GM23248 (cell line): ENCODE data around the gene C11orf68. TPM values are rescaled to one million over a fixed set of nuclear protein-coding genes. Genes with fewer than 3 reads are reported as not detected.

Experiments
- DNase-seq: peaks from one replicate; pipeline ENCODE4 v3.0.0-alpha.2; 2015
- H2AFZ ChIP-seq: fragments of 200-600 bp; sonication (generic); 2 replicates; pipeline ENCODE4 v1.6.1; 2016; ENCODE audit warnings: antibody characterized with exemption
- H3F3A ChIP-seq: fragments of 200-600 bp; sonication (generic); 2 replicates; pipeline ENCODE4 v1.6.1; 2016; ENCODE audit warnings: mild to moderate bottlenecking, antibody characterized with exemption, mixed run types; ENCODE audit not compliant: insufficient read depth
- H3K27ac ChIP-seq: fragments of 200-600 bp; sonication (generic); 2 replicates; pipeline ENCODE4 v1.5.1; 2016; ENCODE audit warnings: mild to moderate bottlenecking
- H3K27me3 ChIP-seq: fragments of 200-600 bp; sonication (generic); replicated peaks from 2 replicates; pipeline ENCODE4 v1.6.1; 2016; ENCODE audit warnings: mild to moderate bottlenecking; ENCODE audit not compliant: insufficient read depth
- H3K36me3 ChIP-seq: fragments of 200-600 bp; sonication (generic); 2 replicates; pipeline ENCODE4 v1.6.1; 2016; ENCODE audit warnings: low read depth, mild to moderate bottlenecking
- H3K4me1 ChIP-seq: fragments of 200-600 bp; sonication (generic); 2 replicates; pipeline ENCODE4 v1.6.1; 2016; ENCODE audit warnings: mild to moderate bottlenecking; ENCODE audit not compliant: insufficient read depth
- H3K4me2 ChIP-seq: fragments of 200-600 bp; sonication (generic); one replicate; pipeline ENCODE4 v1.6.1; 2016; ENCODE audit warnings: mild to moderate bottlenecking; ENCODE audit not compliant: unreplicated experiment
- H3K4me3 ChIP-seq: fragments of 200-600 bp; sonication (generic); 2 replicates; pipeline ENCODE4 v1.5.1; 2016; ENCODE audit warnings: mild to moderate bottlenecking
- H3K79me2 ChIP-seq: fragments of 200-600 bp; sonication (generic); 2 replicates; pipeline ENCODE4 v1.6.1; 2016; ENCODE audit warnings: mild to moderate bottlenecking; ENCODE audit not compliant: insufficient read depth
- H3K9ac ChIP-seq: fragments of 200-600 bp; sonication (generic); 2 replicates; pipeline ENCODE4 v1.6.1; 2016; ENCODE audit warnings: mild to moderate bottlenecking
- H3K9me2 ChIP-seq: fragments of 200-600 bp; sonication (generic); 2 replicates; pipeline ENCODE4 v1.6.1; 2016; ENCODE audit warnings: mixed run types, mild to moderate bottlenecking, moderate library complexity; ENCODE audit not compliant: insufficient read depth
- H3K9me3 ChIP-seq: fragments of 200-600 bp; sonication (generic); one replicate; pipeline ENCODE4 v1.6.1; 2017; ENCODE audit warnings: low read depth
- H4K20me1 ChIP-seq: fragments of 200-600 bp; sonication (generic); 2 replicates; pipeline ENCODE4 v1.6.0; 2016; ENCODE audit not compliant: insufficient read depth
- EZH2 ChIP-seq: fragments of 200-600 bp; sonication (generic); IDR thresholded peaks from 2 replicates; pipeline ENCODE4 v1.6.1; 2018; ENCODE audit warnings: antibody characterized with exemption, mild to moderate bottlenecking; ENCODE audit not compliant: insufficient read depth, poor library complexity, severe bottlenecking
- EZH2phosphoT487 ChIP-seq: fragments of 200-600 bp; sonication (generic); IDR thresholded peaks from 2 replicates; pipeline ENCODE4 v1.6.1; 2018; ENCODE audit warnings: antibody characterized with exemption, moderate library complexity, mild to moderate bottlenecking, low read depth; ENCODE audit not compliant: insufficient read depth
- WGBS, 2 experiments: methylation state at CpG; one replicate each; pipeline ENCODE4 v1.1.6; 2015 to 2017; ENCODE audit warnings: low lambda C conversion rate in 2 of 2, low coverage in 1 of 2; ENCODE audit errors: missing lambda C conversion rate in 2 of 2; 5-methylcytosine and 5-hydroxymethylcytosine counted together
- in situ Hi-C: fragments of 300-500 bp; cut with MboI; formaldehyde crosslinking; loops from 2 replicates; pipeline ENCODE4 v1.15.0; 2020
- polyA plus RNA-seq: library from polyadenylated mRNA; unstranded; fragments of >200 nt; fragmentation: Nextera tagmentation; extraction: Ambion mirVana; gene quantifications from 2 replicates; pipeline ENCODE4 v1.2.1, GENCODE V29; 2016
- total RNA-seq: library from RNA; depleted of rRNA; stranded (reverse); fragments of >200 nt; shearing (Covaris generic); gene quantifications from 2 replicates; pipeline ENCODE4 v1.2.3, GENCODE V29; 2014

Gene C11orf68
- total and polyA plus RNA-seq, 2 experiments from 2014 or later: 50.5 to 91.5 TPM

DNA sequence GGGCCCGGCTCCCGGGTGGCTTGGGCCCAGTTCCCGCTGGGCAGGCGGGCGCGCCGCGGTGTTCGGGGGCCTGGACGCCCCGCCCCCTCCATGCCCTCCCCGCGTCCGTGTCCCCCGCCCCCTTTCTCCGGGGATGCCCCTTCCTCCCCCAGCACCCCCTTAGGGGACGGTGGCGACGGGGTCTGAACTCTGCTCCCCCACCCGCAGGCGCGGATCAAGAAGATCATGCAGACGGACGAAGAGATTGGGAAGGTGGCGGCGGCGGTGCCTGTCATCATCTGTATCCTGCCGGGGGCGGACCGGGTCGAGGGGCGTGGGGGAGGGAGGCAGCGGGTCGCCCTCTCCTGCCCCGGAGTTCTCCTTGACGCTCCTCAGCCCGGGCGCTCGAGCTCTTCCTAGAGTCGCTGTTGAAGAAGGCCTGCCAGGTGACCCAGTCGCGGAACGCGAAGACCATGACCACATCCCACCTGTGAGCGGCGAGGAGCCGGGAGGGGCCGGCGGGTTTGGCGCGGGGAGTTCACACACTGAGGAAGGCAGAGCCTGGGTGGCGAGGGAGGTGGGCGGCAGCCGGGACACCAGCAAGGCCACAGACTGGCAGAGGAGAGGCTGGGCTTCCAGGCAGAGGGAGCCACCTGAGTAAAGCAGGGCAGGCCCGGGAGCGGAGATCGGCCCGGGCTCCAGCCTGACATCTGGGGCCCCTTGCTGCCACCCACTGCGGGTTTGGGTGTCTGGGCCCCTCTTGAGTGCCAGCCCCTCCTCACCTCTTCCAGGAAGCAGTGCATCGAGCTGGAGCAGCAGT lies 910 bp upstream of the C11orf68 start:
- Histone ChIP-seq H4K20me1 (no peaks in the 10 kb centered on the region), H3K4me1 (peaks cover 39% of the 10 kb centered on the region), H3K36me3 (peaks cover 19% of the 10 kb centered on the region; the same call in 1 of the 2 replicates), H3K9me2 (no peaks in the 10 kb centered on the region), H3F3A (peaks cover 49% of the 10 kb centered on the region), H3K4me2 (peak overlapping the region; percentile 87), H3K27ac (peak overlapping the region; percentile 33), H3K4me3 (peak overlapping the region; percentile 93), H3K9me3 (no peaks in the 10 kb centered on the region), H3K9ac (peak overlapping the region; percentile 82), H2AFZ (peak overlapping the region; percentile 23), H3K79me2 (peaks cover 67% of the 10 kb centered on the region), H3K27me3 (no peaks in the 10 kb centered on the region)
- TF ChIP-seq EZH2phosphoT487: no peak
- TF ChIP-seq EZH2: no peak
- in situ Hi-C loops: no loop called here
- peak; percentile 44 for DNase-seq
- WGBS, 2 experiments: 0 to 1% methylated on average over 32 to 60 of the region's 60 CpGs

GRCh38 chr11:65919141-65919572 lies 295 bp upstream of the C11orf68 start, which contains the start of gene DRAP1:
Gene DRAP1, plus strand, starts transcription at chr11:65919426. Its CDS starts 76 bp downstream, at chr11:65919502.
- no peaks in the 10 kb centered on the region for H4K20me1 ChIP-seq
- H3K9ac ChIP-seq: peak within 1 kb of the TSS; percentile 96
- WGBS, 2 experiments: 1 to 2% methylated on average over 21 to 51 of the region's 59 CpGs
- peaks cover 67% of the 10 kb centered on the region for H3K79me2 ChIP-seq
- peak within 1 kb of the TSS; percentile 23 for H2AFZ ChIP-seq
- H3K27ac ChIP-seq: peak within 1 kb of the TSS; percentile 99
- in situ Hi-C loops: no loop called here
- no peaks in the 10 kb centered on the region for H3K27me3 ChIP-seq
- H3K4me2 ChIP-seq: peak within 1 kb of the TSS; percentile 87
- H3K4me1 ChIP-seq: peaks cover 43% of the 10 kb centered on the region
- peaks cover 53% of the 10 kb centered on the region for H3F3A ChIP-seq
- no peaks in the 10 kb centered on the region for H3K9me2 ChIP-seq
- H3K36me3 ChIP-seq: peaks cover 19% of the 10 kb centered on the region; the same call in 1 of the 2 replicates
- no peaks in the 10 kb centered on the region for H3K9me3 ChIP-seq
- peak; percentile 100 for DNase-seq
- H3K4me3 ChIP-seq: peak within 1 kb of the TSS; percentile 93
- TF ChIP-seq EZH2: no peak
- TF ChIP-seq EZH2phosphoT487: no peak

GRCh38 chr11:65917434-65918210 lies 1.2 kb downstream of the C11orf68 start:
- peak overlapping the region; percentile 99 for H3K27ac ChIP-seq
- peak overlapping the region; percentile 96 for H3K9ac ChIP-seq
- no peak overlapping the region for H2AFZ ChIP-seq
- H3K9me3 ChIP-seq: no peaks in the 10 kb centered on the region
- peak; percentile 54 for DNase-seq
- TF ChIP-seq EZH2phosphoT487 (no peak), EZH2 (no peak)
- H3K36me3 ChIP-seq: peaks cover 9% of the 10 kb centered on the region; the same call in 1 of the 2 replicates
- peaks cover 58% of the 10 kb centered on the region for H3K4me1 ChIP-seq
- peak overlapping the region; percentile 87 for H3K4me2 ChIP-seq
- H3K4me3 ChIP-seq: peak overlapping the region; percentile 83
- in situ Hi-C loops: no loop called here
- peaks cover 55% of the 10 kb centered on the region for H3F3A ChIP-seq
- no peaks in the 10 kb centered on the region for H3K27me3 ChIP-seq
- H3K9me2 ChIP-seq: no peaks in the 10 kb centered on the region
- no peaks in the 10 kb centered on the region for H4K20me1 ChIP-seq
- H3K79me2 ChIP-seq: peaks cover 62% of the 10 kb centered on the region
- WGBS, 2 experiments: 36 to 37% methylated on average over 30 to 35 of the region's 35 CpGs

GRCh38 chr11:65917077-65917433 lies 1.8 kb downstream of the C11orf68 start:
- Histone ChIP-seq H4K20me1 (no peaks in the 10 kb centered on the region), H3K9me2 (no peaks in the 10 kb centered on the region), H3K9ac (peak overlapping the region; percentile 96), H2AFZ (no peak overlapping the region), H3K36me3 (peaks cover 3% of the 10 kb centered on the region; the same call in 1 of the 2 replicates), H3K27me3 (no peaks in the 10 kb centered on the region), H3F3A (peaks cover 57% of the 10 kb centered on the region), H3K79me2 (peaks cover 57% of the 10 kb centered on the region), H3K27ac (peak overlapping the region; percentile 99), H3K4me1 (peaks cover 64% of the 10 kb centered on the region), H3K4me2 (peak overlapping the region; percentile 87), H3K9me3 (no peaks in the 10 kb centered on the region), H3K4me3 (peak overlapping the region; percentile 83)
- 33 to 57% methylated on average over 3 of the region's 3 CpGs for WGBS, 2 experiments
- no peak for DNase-seq
- in situ Hi-C loops: no loop called here
- TF ChIP-seq EZH2: no peak
- TF ChIP-seq EZH2phosphoT487: no peak
